SK-N-SH (cell line): ENCODE data around the gene SPATS1. TPM values are rescaled to one million over a fixed set of nuclear protein-coding genes. Genes with fewer than 3 reads are reported as not detected.

ENCODE experiments used
- CTCF ChIA-PET: fragments of 300-600, 350-600 bp; formaldehyde crosslinking; extraction: SDS; loops from one replicate; lab custom pipeline; 2021; lab: Yijun Ruan, JAX
- POLR2A ChIA-PET: fragments of 350-600 bp; sonication (Branson Sonifier 250); formaldehyde crosslinking; extraction: SDS; loops from one replicate; lab custom pipeline; 2020; ENCODE audit warnings: antibody characterized with exemption, inconsistent platforms; lab: Yijun Ruan, JAX
- DNase-seq: peaks from one replicate; pipeline ENCODE4 v3.0.0; 2012
- H2AFZ ChIP-seq: fragments of 200-600 bp; sonication (generic); 2 replicates; pipeline ENCODE4 v1.8.1; 2016; ENCODE audit warnings: antibody characterized with exemption, mild to moderate bottlenecking, low read depth
- H3F3A ChIP-seq: fragments of 200-600 bp; sonication (generic); replicated peaks from 2 replicates; pipeline ENCODE3; 2016; ENCODE audit warnings: antibody characterized with exemption, mild to moderate bottlenecking; ENCODE audit not compliant: insufficient read depth
- H3K27ac ChIP-seq, 2 experiments: fragments of 200-500 bp in 1 of 2; fragments of 200-600 bp in 1 of 2; sonication (Bioruptor generic) in 1 of 2; sonication (generic), shearing (Covaris generic) in 1 of 2; 2 replicates each; pipeline versions ENCODE4 v1.5.1 to v1.6.1; 2014 to 2016; ENCODE audit warnings: low read depth in 2 of 2, inconsistent platforms in 1 of 2, low read length in 1 of 2, mild to moderate bottlenecking in 1 of 2, mixed read lengths in 1 of 2
- H3K27me3 ChIP-seq: fragments of 200-600 bp; sonication (generic), shearing (Covaris generic); 2 replicates; pipeline ENCODE4 v1.6.1; 2016; ENCODE audit warnings: mixed run types; ENCODE audit not compliant: insufficient read depth
- H3K36me3 ChIP-seq, 2 experiments: fragments of 200-500 bp in 1 of 2; fragments of 200-600 bp in 1 of 2; sonication (Bioruptor generic) in 1 of 2; sonication (generic) in 1 of 2; replicated peaks in 1 of 2; 2 replicates each; pipeline versions ENCODE3 to v1.5.1; 2014 to 2016; ENCODE audit warnings: low read length in 1 of 2, mild to moderate bottlenecking in 1 of 2; ENCODE audit not compliant: insufficient read depth in 2 of 2, control insufficient read depth in 1 of 2
- H3K4me1 ChIP-seq, 2 experiments: fragments of 200-500 bp in 1 of 2; fragments of 200-600 bp in 1 of 2; sonication (Bioruptor generic) in 1 of 2; sonication (generic), shearing (Covaris generic) in 1 of 2; 2 replicates each; pipeline versions ENCODE4 v1.5.1 to v1.6.1; 2014 to 2016; ENCODE audit warnings: low read depth in 1 of 2, low read length in 1 of 2, mixed run types in 1 of 2; ENCODE audit not compliant: insufficient read depth in 2 of 2, control insufficient read depth in 1 of 2
- H3K4me2 ChIP-seq: fragments of 200-600 bp; sonication (generic), shearing (Covaris generic); 2 replicates; pipeline ENCODE4 v1.6.1; 2017; ENCODE audit warnings: mixed run types
- H3K4me3 ChIP-seq, 2 experiments: fragments of 200-500 bp in 1 of 2; fragments of 200-600 bp in 1 of 2; sonication (Bioruptor generic) in 1 of 2; sonication (generic), shearing (Covaris generic) in 1 of 2; 2 replicates each; pipeline versions ENCODE4 v1.5.1 to v1.8.1; 2014 to 2016; ENCODE audit warnings: low read depth in 2 of 2, inconsistent platforms in 1 of 2, low read length in 1 of 2, mild to moderate bottlenecking in 1 of 2, mixed read lengths in 1 of 2, moderate library complexity in 1 of 2
- H3K79me2 ChIP-seq: fragments of 200-600 bp; sonication (generic); 2 replicates; pipeline ENCODE4 v1.8.1; 2017; ENCODE audit warnings: mild to moderate bottlenecking; ENCODE audit not compliant: insufficient read depth
- H3K9ac ChIP-seq: fragments of 200-600 bp; sonication (generic); 2 replicates; pipeline ENCODE4 v1.6.1; 2017; ENCODE audit warnings: mixed run types
- H3K9me2 ChIP-seq: fragments of 200-600 bp; sonication (generic); 2 replicates; pipeline ENCODE4 v1.6.1; 2017; ENCODE audit warnings: mixed run types
- H3K9me3 ChIP-seq: fragments of 200-600 bp; sonication (generic); 2 replicates; pipeline ENCODE4 v1.6.1; 2017; ENCODE audit warnings: mixed run types, mild to moderate bottlenecking, moderate library complexity
- H4K20me1 ChIP-seq: fragments of 200-600 bp; sonication (generic); 2 replicates; pipeline ENCODE4 v1.6.1; 2017; ENCODE audit warnings: mild to moderate bottlenecking, mixed run types; ENCODE audit not compliant: insufficient read depth
- CTCF ChIP-seq: fragments of 200-600 bp; sonication (generic); IDR thresholded peaks from 2 replicates; pipeline ENCODE4 v1.6.1; 2017; ENCODE audit warnings: antibody characterized with exemption, mild to moderate bottlenecking, moderate library complexity
- EZH2phosphoT487 ChIP-seq: fragments of 200-600 bp; sonication (generic); IDR thresholded peaks from 2 replicates; pipeline ENCODE4 v1.6.1; 2017; ENCODE audit warnings: low read depth, mixed run types, mild to moderate bottlenecking, antibody characterized with exemption, moderate library complexity, borderline replicate concordance
- FOSL2 ChIP-seq: IDR thresholded peaks from 2 replicates; pipeline ENCODE4 v1.4.0; 2012; ENCODE audit warnings: low read depth, mild to moderate bottlenecking, moderate library complexity, borderline replicate concordance
- FOXJ3 ChIP-seq: sonication (generic); formaldehyde crosslinking; IDR thresholded peaks from 2 replicates; pipeline ENCODE4 v1.5.1; 2020; ENCODE audit warnings: mild to moderate bottlenecking, missing genetic modification reagents
- FOXM1 ChIP-seq: IDR thresholded peaks from 2 replicates; pipeline ENCODE4 v1.4.0; 2012; ENCODE audit warnings: low read depth, mild to moderate bottlenecking
- JUND ChIP-seq: IDR thresholded peaks from 2 replicates; pipeline ENCODE4 v1.4.0; 2012
- MAX ChIP-seq: IDR thresholded peaks from 2 replicates; pipeline ENCODE4 v1.4.0; 2012; ENCODE audit warnings: low read depth
- MEF2A ChIP-seq: IDR thresholded peaks from 2 replicates; pipeline ENCODE4 v1.4.0; 2012; ENCODE audit warnings: low read depth, borderline replicate concordance
- MXI1 ChIP-seq: IDR thresholded peaks from 2 replicates; pipeline ENCODE4 v1.6.1; 2012; ENCODE audit warnings: mild to moderate bottlenecking, low read depth, low read length, improper control_type of control experiment
- NFIC ChIP-seq: IDR thresholded peaks from 2 replicates; pipeline ENCODE4 v1.4.0; 2012; ENCODE audit warnings: borderline replicate concordance
- NRF1 ChIP-seq: IDR thresholded peaks from 2 replicates; pipeline ENCODE4 v1.6.1; 2012; ENCODE audit warnings: low read depth, mild to moderate bottlenecking, low read length
- RAD21 ChIP-seq: IDR thresholded peaks from 2 replicates; pipeline ENCODE4 v1.6.1; 2012; ENCODE audit warnings: mild to moderate bottlenecking, low read length
- RCOR1 ChIP-seq: fragments of 150-350 bp; IDR thresholded peaks from 2 replicates; pipeline ENCODE4 v1.6.1; 2017; ENCODE audit warnings: antibody characterized with exemption, low read length
- REST ChIP-seq: IDR thresholded peaks from 2 replicates; pipeline ENCODE4 v1.6.1; 2012; ENCODE audit warnings: mild to moderate bottlenecking, low read depth, low read length, moderate library complexity
- RFX5 ChIP-seq: IDR thresholded peaks from 2 replicates; pipeline ENCODE4 v1.6.1; 2012; ENCODE audit warnings: mild to moderate bottlenecking, improper control_type of control experiment, low read length
- SIN3A ChIP-seq: IDR thresholded peaks from 2 replicates; pipeline ENCODE4 v1.6.1; 2012; ENCODE audit warnings: low read depth, mild to moderate bottlenecking, low read length, moderate library complexity, borderline replicate concordance
- TEAD4 ChIP-seq: IDR thresholded peaks from 2 replicates; pipeline ENCODE4 v1.4.0; 2012; ENCODE audit warnings: mild to moderate bottlenecking, borderline replicate concordance; ENCODE audit not compliant: insufficient read depth
- WGBS: methylation state at CpG from one replicate; pipeline ENCODE4 v1.1.6; 2017; ENCODE audit warnings: low lambda C conversion rate; 5-methylcytosine and 5-hydroxymethylcytosine counted together
- polyA plus RNA-seq, 3 experiments: library from polyadenylated mRNA; depleted of rRNA; stranded (reverse); fragments of >200 nt; gene quantifications; 2 replicates each; pipeline ENCODE4 v1.2.3, GENCODE V29; 2012
- TF ChIP-seq, protein P1 (sequence below): IDR thresholded peaks from 2 replicates; pipeline ENCODE4; 2012
- TF ChIP-seq, protein P2 (sequence below): fragments of 150-350 bp; IDR thresholded peaks from 2 replicates; pipeline ENCODE4 v1.6.1; 2016; ENCODE audit warnings: mild to moderate bottlenecking, low read depth, low read length

SPATS1 gene
- polyA plus RNA-seq, 1 of the 3 experiments (the other 2 are of a cell fraction) = not detected

DNA sequence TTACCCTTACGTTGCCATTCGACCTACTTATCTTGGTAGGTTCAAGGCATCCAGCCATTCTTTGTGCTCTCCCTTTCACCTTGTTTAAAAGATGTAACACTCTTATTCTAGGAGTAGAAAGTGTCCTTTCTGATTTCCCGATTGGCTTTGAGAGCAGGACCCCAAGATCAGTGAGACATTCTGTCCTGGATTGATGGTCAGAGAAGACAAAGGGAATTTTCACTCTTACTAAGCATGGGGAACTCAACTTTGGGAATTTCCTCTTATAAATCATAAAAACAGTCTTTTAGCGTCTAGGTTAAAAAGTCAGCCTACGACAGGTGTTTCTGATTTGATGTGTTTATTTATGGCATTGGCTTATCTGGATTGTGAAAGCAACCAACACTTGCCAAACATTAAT lies 26.5 kb upstream of the SPATS1 start:
- H3K4me3 ChIP-seq = no peak overlapping the region
- H4K20me1 ChIP-seq = no peaks in the 10 kb centered on the region
- DNase-seq = no peak
- no peaks in the 10 kb centered on the region for H3K9me3 ChIP-seq
- no peak overlapping the region for H3K27ac ChIP-seq
- no peak overlapping the region for H3K4me2 ChIP-seq
- no peaks in the 10 kb centered on the region for H3K9me2 ChIP-seq
- peaks cover 1 to 10% of the 10 kb centered on the region in 2 experiments for H3K36me3 ChIP-seq
- peaks cover 4 to 8% of the 10 kb centered on the region in 2 experiments; a peak in 3 of 4 replicates for H3K4me1 ChIP-seq
- CTCF ChIA-PET = no interaction called here
- H2AFZ ChIP-seq = no peak overlapping the region
- H3F3A ChIP-seq = no peaks in the 10 kb centered on the region
- peaks cover 12% of the 10 kb centered on the region; the same call in 1 of the 2 replicates for H3K27me3 ChIP-seq
- H3K9ac ChIP-seq = no peak overlapping the region
- TF ChIP-seq CTCF (no peak), FOXJ3 (no peak), RAD21 (no peak), EZH2phosphoT487 (no peak), FOSL2 (no peak), RCOR1 (no peak), SIN3A (no peak), MAX (no peak), NFIC (no peak), MXI1 (no peak), TEAD4 (no peak), FOXM1 (no peak), RFX5 (no peak)
- TF ChIP-seq, protein P1, sequence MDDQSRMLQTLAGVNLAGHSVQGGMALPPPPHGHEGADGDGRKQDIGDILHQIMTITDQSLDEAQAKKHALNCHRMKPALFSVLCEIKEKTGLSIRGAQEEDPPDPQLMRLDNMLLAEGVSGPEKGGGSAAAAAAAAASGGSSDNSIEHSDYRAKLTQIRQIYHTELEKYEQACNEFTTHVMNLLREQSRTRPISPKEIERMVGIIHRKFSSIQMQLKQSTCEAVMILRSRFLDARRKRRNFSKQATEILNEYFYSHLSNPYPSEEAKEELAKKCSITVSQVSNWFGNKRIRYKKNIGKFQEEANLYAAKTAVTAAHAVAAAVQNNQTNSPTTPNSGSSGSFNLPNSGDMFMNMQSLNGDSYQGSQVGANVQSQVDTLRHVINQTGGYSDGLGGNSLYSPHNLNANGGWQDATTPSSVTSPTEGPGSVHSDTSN = no peak
- TF ChIP-seq, all 33 proteins: peak for 0
- WGBS = 53% methylated on average over 5 of the region's 5 CpGs
- H3K79me2 ChIP-seq = peaks cover 11% of the 10 kb centered on the region; the same call in 1 of the 2 replicates
- POLR2A ChIA-PET = no interaction called here

DNA sequence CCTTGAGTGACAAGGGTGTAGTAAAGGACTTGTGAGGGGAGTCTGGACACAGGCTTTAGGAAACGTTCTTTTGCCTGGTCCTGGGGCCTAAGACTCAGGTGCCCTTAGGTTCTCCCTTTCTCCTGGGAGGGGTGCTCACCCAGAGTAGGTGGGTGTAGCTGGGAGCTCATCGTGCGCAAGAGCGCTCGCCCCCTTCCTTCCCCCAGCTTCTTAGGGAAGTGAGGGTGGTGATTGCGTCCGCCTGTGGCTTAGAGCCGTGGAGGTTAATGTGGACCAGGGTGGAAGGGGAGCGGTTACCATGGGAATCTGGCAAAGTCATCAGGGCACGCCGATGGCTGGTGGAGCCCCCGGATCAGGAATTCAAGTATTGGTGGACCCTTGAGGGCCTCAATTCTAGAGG lies 26.0 kb upstream of the SPATS1 start:
- H3K79me2 ChIP-seq = peaks cover 11% of the 10 kb centered on the region; the same call in 1 of the 2 replicates
- no peaks in the 10 kb centered on the region for H3K9me2 ChIP-seq
- peaks cover 4 to 8% of the 10 kb centered on the region in 2 experiments; a peak in 3 of 4 replicates for H3K4me1 ChIP-seq
- H3K9me3 ChIP-seq = no peaks in the 10 kb centered on the region
- no peak overlapping the region for H3K4me2 ChIP-seq
- no peak overlapping the region for H3K4me3 ChIP-seq
- H3K27ac ChIP-seq = no peak overlapping the region
- ChIA-PET CTCF (no interaction called here), POLR2A (no interaction called here)
- H4K20me1 ChIP-seq = no peaks in the 10 kb centered on the region
- H3K27me3 ChIP-seq = peaks cover 12% of the 10 kb centered on the region; the same call in 1 of the 2 replicates
- no peak overlapping the region for H2AFZ ChIP-seq
- no peak for DNase-seq
- H3F3A ChIP-seq = no peaks in the 10 kb centered on the region
- WGBS = 73% methylated on average over 12 of the region's 12 CpGs
- H3K36me3 ChIP-seq = peaks cover 0 to 5% of the 10 kb centered on the region in 2 experiments
- no peak overlapping the region for H3K9ac ChIP-seq
- TF ChIP-seq NRF1 (no peak), FOSL2 (no peak), JUND (no peak), FOXJ3 (no peak), MEF2A (no peak), REST (no peak), TEAD4 (no peak), SIN3A (no peak)
- TF ChIP-seq, protein P1 = no peak
- TF ChIP-seq, protein P2, sequence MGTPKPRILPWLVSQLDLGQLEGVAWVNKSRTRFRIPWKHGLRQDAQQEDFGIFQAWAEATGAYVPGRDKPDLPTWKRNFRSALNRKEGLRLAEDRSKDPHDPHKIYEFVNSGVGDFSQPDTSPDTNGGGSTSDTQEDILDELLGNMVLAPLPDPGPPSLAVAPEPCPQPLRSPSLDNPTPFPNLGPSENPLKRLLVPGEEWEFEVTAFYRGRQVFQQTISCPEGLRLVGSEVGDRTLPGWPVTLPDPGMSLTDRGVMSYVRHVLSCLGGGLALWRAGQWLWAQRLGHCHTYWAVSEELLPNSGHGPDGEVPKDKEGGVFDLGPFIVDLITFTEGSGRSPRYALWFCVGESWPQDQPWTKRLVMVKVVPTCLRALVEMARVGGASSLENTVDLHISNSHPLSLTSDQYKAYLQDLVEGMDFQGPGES = no peak
